Measurements from ENCODE around the gene OR4A5.
"Not testable (repeated sequence)": the region's sequence is repeated elsewhere in the genome, so short reads cannot be mapped to it uniquely, and the experiment has no call there.

The OR4A5 gene

GRCh38 chr11:54706532-54706931 is at the start of gene OR4A5:
TSS of gene OR4A5 (plus strand) at chr11:54706832. CDS start at chr11:54706885, 53 bp downstream.
- H3K4me3 ChIP-seq; H3K4me2 ChIP-seq; H3K9ac ChIP-seq; H3K9me3 ChIP-seq (replicated peaks in 1 of 11); H3K36me3 ChIP-seq; H3K27ac ChIP-seq; H3K27me3 ChIP-seq; H3K4me1 ChIP-seq; H4K20me1 ChIP-seq: not testable (repeated sequence)

DNA sequence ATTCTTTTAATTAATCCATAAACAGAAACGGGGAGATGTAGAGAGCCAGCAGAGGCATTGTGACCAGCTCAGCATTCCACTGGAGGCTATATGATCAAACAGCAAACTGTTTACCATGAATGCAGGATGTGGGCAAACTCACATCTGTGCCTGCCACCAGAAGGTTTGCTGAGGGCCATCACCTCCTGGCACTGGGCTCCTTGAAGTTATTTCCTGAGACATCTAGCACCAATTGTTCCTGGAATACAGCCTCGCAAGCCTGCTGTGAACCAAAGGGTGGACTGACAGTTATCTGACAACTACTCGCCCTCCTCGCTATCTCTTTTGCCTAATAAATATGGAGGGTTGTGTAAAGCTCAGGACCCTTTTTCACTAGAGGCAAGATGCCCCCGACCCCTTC is 13.5 kb downstream of the OR4A5 start:
- H3K4me3 ChIP-seq; H3K9me3 ChIP-seq (replicated peaks in 1 of 11); H3K9ac ChIP-seq; H3K27ac ChIP-seq; H3K4me2 ChIP-seq; H4K20me1 ChIP-seq; H3K4me1 ChIP-seq; H3K36me3 ChIP-seq; H3K27me3 ChIP-seq: not testable (repeated sequence)
